GM23248 (cell line): ENCODE measurements around the gene CADM1. TPM values are rescaled to one million over a fixed set of nuclear protein-coding genes. Genes with fewer than 3 reads are reported as not detected.

ENCODE experiments used
- DNase-seq: peaks from one replicate; pipeline ENCODE4 v3.0.0-alpha.2; 2015
- H2AFZ ChIP-seq: fragments of 200-600 bp; sonication (generic); 2 replicates; pipeline ENCODE4 v1.6.1; 2016; ENCODE audit warnings: antibody characterized with exemption
- H3F3A ChIP-seq: fragments of 200-600 bp; sonication (generic); 2 replicates; pipeline ENCODE4 v1.6.1; 2016; ENCODE audit warnings: mild to moderate bottlenecking, antibody characterized with exemption, mixed run types; ENCODE audit not compliant: insufficient read depth
- H3K27ac ChIP-seq: fragments of 200-600 bp; sonication (generic); 2 replicates; pipeline ENCODE4 v1.5.1; 2016; ENCODE audit warnings: mild to moderate bottlenecking
- H3K27me3 ChIP-seq: fragments of 200-600 bp; sonication (generic); replicated peaks from 2 replicates; pipeline ENCODE4 v1.6.1; 2016; ENCODE audit warnings: mild to moderate bottlenecking; ENCODE audit not compliant: insufficient read depth
- H3K36me3 ChIP-seq: fragments of 200-600 bp; sonication (generic); 2 replicates; pipeline ENCODE4 v1.6.1; 2016; ENCODE audit warnings: low read depth, mild to moderate bottlenecking
- H3K4me1 ChIP-seq: fragments of 200-600 bp; sonication (generic); 2 replicates; pipeline ENCODE4 v1.6.1; 2016; ENCODE audit warnings: mild to moderate bottlenecking; ENCODE audit not compliant: insufficient read depth
- H3K4me2 ChIP-seq: fragments of 200-600 bp; sonication (generic); one replicate; pipeline ENCODE4 v1.6.1; 2016; ENCODE audit warnings: mild to moderate bottlenecking; ENCODE audit not compliant: unreplicated experiment
- H3K4me3 ChIP-seq: fragments of 200-600 bp; sonication (generic); 2 replicates; pipeline ENCODE4 v1.5.1; 2016; ENCODE audit warnings: mild to moderate bottlenecking
- H3K79me2 ChIP-seq: fragments of 200-600 bp; sonication (generic); 2 replicates; pipeline ENCODE4 v1.6.1; 2016; ENCODE audit warnings: mild to moderate bottlenecking; ENCODE audit not compliant: insufficient read depth
- H3K9ac ChIP-seq: fragments of 200-600 bp; sonication (generic); 2 replicates; pipeline ENCODE4 v1.6.1; 2016; ENCODE audit warnings: mild to moderate bottlenecking
- H3K9me2 ChIP-seq: fragments of 200-600 bp; sonication (generic); 2 replicates; pipeline ENCODE4 v1.6.1; 2016; ENCODE audit warnings: mixed run types, mild to moderate bottlenecking, moderate library complexity; ENCODE audit not compliant: insufficient read depth
- H3K9me3 ChIP-seq: fragments of 200-600 bp; sonication (generic); one replicate; pipeline ENCODE4 v1.6.1; 2017; ENCODE audit warnings: low read depth
- H4K20me1 ChIP-seq: fragments of 200-600 bp; sonication (generic); 2 replicates; pipeline ENCODE4 v1.6.0; 2016; ENCODE audit not compliant: insufficient read depth
- EZH2 ChIP-seq: fragments of 200-600 bp; sonication (generic); IDR thresholded peaks from 2 replicates; pipeline ENCODE4 v1.6.1; 2018; ENCODE audit warnings: antibody characterized with exemption, mild to moderate bottlenecking; ENCODE audit not compliant: insufficient read depth, poor library complexity, severe bottlenecking
- EZH2phosphoT487 ChIP-seq: fragments of 200-600 bp; sonication (generic); IDR thresholded peaks from 2 replicates; pipeline ENCODE4 v1.6.1; 2018; ENCODE audit warnings: antibody characterized with exemption, moderate library complexity, mild to moderate bottlenecking, low read depth; ENCODE audit not compliant: insufficient read depth
- WGBS, 2 experiments: methylation state at CpG; one replicate each; pipeline ENCODE4 v1.1.6; 2015 to 2017; ENCODE audit warnings: low lambda C conversion rate in 2 of 2, low coverage in 1 of 2; ENCODE audit errors: missing lambda C conversion rate in 2 of 2; 5-methylcytosine and 5-hydroxymethylcytosine counted together
- in situ Hi-C: fragments of 300-500 bp; cut with MboI; formaldehyde crosslinking; loops from 2 replicates; pipeline ENCODE4 v1.15.0; 2020
- polyA plus RNA-seq: library from polyadenylated mRNA; unstranded; fragments of >200 nt; fragmentation: Nextera tagmentation; extraction: Ambion mirVana; gene quantifications from 2 replicates; pipeline ENCODE4 v1.2.1, GENCODE V29; 2016
- total RNA-seq: library from RNA; depleted of rRNA; stranded (reverse); fragments of >200 nt; shearing (Covaris generic); gene quantifications from 2 replicates; pipeline ENCODE4 v1.2.3, GENCODE V29; 2014

Gene CADM1
- total and polyA plus RNA-seq, 2 experiments from 2014 or later: 0.83 to 1.4 TPM

DNA sequence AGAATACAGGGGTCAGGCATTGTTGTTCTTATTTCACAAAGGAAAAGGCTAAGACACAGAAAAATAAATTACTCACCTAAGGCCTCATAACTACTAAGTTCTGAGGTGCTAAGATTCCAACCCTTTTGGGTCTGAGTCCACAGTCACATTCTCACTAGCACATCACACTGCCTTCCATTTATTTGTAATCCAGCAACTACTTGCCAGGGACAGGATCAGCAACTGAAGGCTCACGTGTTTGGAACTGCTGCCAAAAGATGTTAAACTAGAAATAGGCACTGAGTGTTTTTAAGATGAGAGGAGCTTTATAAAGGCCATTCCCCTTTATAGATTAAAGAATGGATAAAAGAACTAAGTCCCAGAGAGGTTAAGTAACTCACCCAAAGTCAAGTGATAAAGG is 58.0 kb downstream of the CADM1 start:
- Histone ChIP-seq H3K27me3 (no peaks in the 10 kb centered on the region), H3K9ac (no peak overlapping the region), H3K4me3 (no peak overlapping the region), H3F3A (no peaks in the 10 kb centered on the region), H4K20me1 (no peaks in the 10 kb centered on the region), H3K27ac (no peak overlapping the region), H3K9me3 (no peaks in the 10 kb centered on the region), H3K4me1 (no peaks in the 10 kb centered on the region), H2AFZ (no peak overlapping the region), H3K36me3 (no peaks in the 10 kb centered on the region), H3K9me2 (no peaks in the 10 kb centered on the region), H3K4me2 (no peak overlapping the region), H3K79me2 (no peaks in the 10 kb centered on the region)
- WGBS, 2 experiments: 0 to 3% methylated on average over 1 of the region's 1 CpG
- in situ Hi-C loops: no loop called here
- DNase-seq: no peak
- no peak for TF ChIP-seq EZH2
- no peak for TF ChIP-seq EZH2phosphoT487

- Histone ChIP-seq H3F3A (no peaks in the 10 kb centered on the region), H3K27ac (no peak overlapping the region), H3K27me3 (no peaks in the 10 kb centered on the region), H3K4me2 (no peak overlapping the region), H3K4me1 (no peaks in the 10 kb centered on the region), H3K79me2 (no peaks in the 10 kb centered on the region), H2AFZ (no peak overlapping the region), H4K20me1 (no peaks in the 10 kb centered on the region), H3K9ac (no peak overlapping the region), H3K36me3 (no peaks in the 10 kb centered on the region), H3K9me3 (no peaks in the 10 kb centered on the region), H3K9me2 (no peaks in the 10 kb centered on the region), H3K4me3 (no peak overlapping the region)
- in situ Hi-C loops: no loop called here
- 27 to 31% methylated on average over 5 of the region's 5 CpGs for WGBS, 2 experiments
- TF ChIP-seq EZH2 (no peak), EZH2phosphoT487 (no peak)
- DNase-seq: no peak
These were observed 59.7 kb downstream of the CADM1 start for GRCh38 chr11:115444542-115444941.

- Histone ChIP-seq H3K27ac (no peak overlapping the region), H3K36me3 (no peaks in the 10 kb centered on the region), H3K4me3 (no peak overlapping the region), H3K4me1 (no peaks in the 10 kb centered on the region), H3K9me3 (no peaks in the 10 kb centered on the region), H3K4me2 (no peak overlapping the region), H3K9ac (no peak overlapping the region), H2AFZ (no peak overlapping the region), H3F3A (no peaks in the 10 kb centered on the region), H3K79me2 (no peaks in the 10 kb centered on the region), H3K27me3 (no peaks in the 10 kb centered on the region), H4K20me1 (no peaks in the 10 kb centered on the region), H3K9me2 (no peaks in the 10 kb centered on the region)
- in situ Hi-C loops: no loop called here
- TF ChIP-seq EZH2phosphoT487: no peak
- 16 to 26% methylated on average over 5 of the region's 5 CpGs for WGBS, 2 experiments
- no peak for DNase-seq
These were observed 64.2 kb downstream of the CADM1 start for GRCh38 chr11:115439969-115440540.

GRCh38 chr11:115439385-115439784 is 64.8 kb downstream of the CADM1 start:
- 23 to 31% methylated on average over 3 of the region's 3 CpGs for WGBS, 2 experiments
- H3K4me3 ChIP-seq: no peak overlapping the region
- no peaks in the 10 kb centered on the region for H3K79me2 ChIP-seq
- DNase-seq: no peak
- H3K36me3 ChIP-seq: no peaks in the 10 kb centered on the region
- H3K27me3 ChIP-seq: no peaks in the 10 kb centered on the region
- in situ Hi-C loops: no loop called here
- no peaks in the 10 kb centered on the region for H4K20me1 ChIP-seq
- H3K4me2 ChIP-seq: no peak overlapping the region
- no peak for TF ChIP-seq EZH2phosphoT487
- H2AFZ ChIP-seq: no peak overlapping the region
- H3K4me1 ChIP-seq: no peaks in the 10 kb centered on the region
- no peaks in the 10 kb centered on the region for H3K9me2 ChIP-seq
- H3K9ac ChIP-seq: no peak overlapping the region
- H3K9me3 ChIP-seq: no peaks in the 10 kb centered on the region
- no peak overlapping the region for H3K27ac ChIP-seq
- H3F3A ChIP-seq: no peaks in the 10 kb centered on the region

GRCh38 chr11:115437902-115438575 is 66.2 kb downstream of the CADM1 start:
- DNase-seq: no peak
- no peaks in the 10 kb centered on the region for H3K79me2 ChIP-seq
- in situ Hi-C loops: no loop called here

More at GRCh38 chr11:115437902-115438575, 66.2 kb downstream of the CADM1 start:
- H3K9me3 ChIP-seq: no peaks in the 10 kb centered on the region
- H3K9me2 ChIP-seq: no peaks in the 10 kb centered on the region
- WGBS, 2 experiments: 51 to 62% methylated on average over 7 of the region's 7 CpGs
- H2AFZ ChIP-seq: no peak overlapping the region
- no peaks in the 10 kb centered on the region for H3K36me3 ChIP-seq
- no peaks in the 10 kb centered on the region for H3K4me1 ChIP-seq
- no peaks in the 10 kb centered on the region for H4K20me1 ChIP-seq
- H3K27ac ChIP-seq: no peak overlapping the region
- TF ChIP-seq EZH2 (no peak), EZH2phosphoT487 (no peak)
- H3F3A ChIP-seq: no peaks in the 10 kb centered on the region
- no peak overlapping the region for H3K4me2 ChIP-seq
- no peak overlapping the region for H3K9ac ChIP-seq
- H3K27me3 ChIP-seq: no peaks in the 10 kb centered on the region
- H3K4me3 ChIP-seq: no peak overlapping the region
